IPS-11a (cell line): ENCODE measurements around the gene SWSAP1.

ENCODE experiments used
- H3K4me3 ChIP-seq: one replicate; pipeline ENCODE4 v1.5.1; 2013; ENCODE audit warnings: low read depth, low read length, control low read depth

Gene SWSAP1

DNA sequence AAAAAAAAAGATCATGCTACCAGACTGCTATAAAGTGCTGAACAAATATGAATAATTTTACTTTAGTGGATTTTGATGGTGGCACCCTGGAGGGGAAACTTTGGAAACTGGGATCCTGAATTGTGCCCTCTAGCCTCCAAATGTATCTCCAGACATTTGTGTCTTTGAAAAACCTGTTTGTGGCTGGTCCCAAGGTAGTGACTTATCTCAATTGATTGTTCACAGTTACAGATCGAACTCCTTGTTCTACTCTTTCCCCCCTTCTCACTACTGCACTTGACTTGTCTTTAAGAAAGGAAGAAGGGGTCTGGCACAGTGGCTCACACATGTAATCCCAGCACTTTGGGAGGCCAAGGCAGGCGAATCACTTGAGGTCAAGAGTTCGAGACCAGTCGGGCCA, 34.1 kb downstream of the SWSAP1 start:
- no peak overlapping the region for H3K4me3 ChIP-seq

DNA sequence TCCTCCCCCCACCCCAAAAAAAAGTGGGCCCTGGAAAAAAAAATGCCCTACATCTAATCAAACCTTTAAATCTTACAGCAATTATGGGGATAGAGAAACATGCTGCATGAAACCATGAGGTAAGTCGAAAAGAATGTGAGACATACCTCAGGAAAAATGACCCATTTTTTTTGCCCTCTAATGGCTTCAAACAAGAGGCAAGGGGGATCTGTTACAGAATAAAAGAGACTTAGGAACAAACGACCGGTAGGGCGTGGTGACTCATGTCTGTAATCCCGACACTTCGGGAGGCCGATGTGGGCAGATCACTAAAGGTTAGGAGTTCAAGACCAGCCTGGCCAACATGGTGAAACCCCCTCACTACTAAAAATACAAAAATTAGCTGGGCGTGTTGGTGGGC, 36.2 kb downstream of the SWSAP1 start:
- no peak overlapping the region for H3K4me3 ChIP-seq

DNA sequence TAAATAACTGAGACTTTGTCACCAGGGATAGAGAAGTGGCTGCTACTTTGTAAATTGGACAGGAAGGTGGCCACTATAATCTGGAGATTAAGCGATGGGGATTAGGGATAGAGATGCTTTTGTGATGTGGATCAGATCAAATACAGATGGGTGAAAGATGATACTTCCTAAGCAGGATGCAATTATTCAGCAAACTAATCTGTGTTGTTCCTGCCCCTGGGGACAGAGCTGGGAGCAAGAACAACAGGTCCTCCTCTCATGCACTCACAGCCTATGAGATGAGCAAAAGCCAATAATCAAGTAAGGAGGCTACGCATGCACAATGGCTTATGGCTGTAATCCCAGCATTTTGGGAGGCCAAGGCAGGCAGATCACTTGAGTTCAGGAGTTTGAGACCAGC, 40.1 kb downstream of the SWSAP1 start:
- no peak overlapping the region for H3K4me3 ChIP-seq

DNA sequence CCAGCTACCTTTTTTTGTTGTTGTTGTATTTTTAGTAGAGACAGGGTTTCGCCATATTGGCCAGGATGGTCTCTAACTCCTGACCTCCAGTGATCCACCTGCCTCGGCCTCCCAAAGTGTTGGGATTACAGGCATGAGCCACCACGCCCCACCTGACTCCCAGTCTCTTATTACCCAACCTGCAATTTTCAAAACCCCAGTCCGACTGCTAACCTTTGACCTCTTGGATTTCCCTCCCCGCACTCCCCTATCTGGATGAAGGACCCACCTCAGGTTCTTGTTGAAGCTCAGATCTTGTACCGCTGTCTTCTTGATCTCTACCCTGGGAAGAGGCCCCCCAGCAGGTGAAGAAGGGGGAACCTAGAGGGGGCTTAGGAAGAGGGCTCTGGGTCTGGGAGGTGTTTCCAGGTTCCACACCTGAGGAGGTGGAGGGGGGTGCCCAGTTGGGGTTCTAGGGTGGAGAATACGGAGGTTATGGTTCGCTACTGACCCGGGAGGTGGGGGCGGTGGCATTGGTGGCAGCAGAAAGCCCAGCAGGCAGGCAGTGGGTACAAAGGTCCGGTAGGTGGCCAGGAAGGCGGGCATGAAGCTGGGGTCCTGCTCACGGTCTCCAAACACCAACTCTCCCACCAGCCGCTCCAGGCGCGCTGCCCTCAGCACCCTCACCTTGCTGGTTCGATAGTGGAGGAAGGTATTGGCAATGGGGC, 42.0 kb downstream of the SWSAP1 start:
- no peak overlapping the region for H3K4me3 ChIP-seq

DNA sequence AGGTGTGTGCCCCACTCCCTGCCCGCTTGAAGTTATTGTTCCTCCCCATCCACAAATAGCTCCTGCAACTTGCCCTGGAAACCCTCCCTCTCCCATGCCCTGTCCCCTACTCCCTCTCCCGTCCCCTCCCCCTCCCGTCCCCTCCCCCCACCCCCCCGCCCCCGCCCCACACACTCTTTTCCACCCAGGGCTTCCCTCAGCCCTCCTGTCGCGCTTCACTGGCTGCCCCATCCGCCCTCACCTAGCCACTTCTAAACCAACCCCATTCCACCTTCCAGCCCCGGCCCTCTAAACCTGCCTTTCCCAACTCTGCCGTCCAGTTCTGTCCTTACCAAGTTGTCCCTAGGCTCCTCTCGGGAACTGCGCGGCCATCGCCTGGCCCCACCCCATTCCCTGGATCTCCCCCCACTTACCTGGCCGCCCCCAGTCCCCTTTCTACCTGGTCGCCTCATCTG, 43.7 kb downstream of the SWSAP1 start:
- H3K4me3 ChIP-seq = peak overlapping the region; percentile 44

DNA sequence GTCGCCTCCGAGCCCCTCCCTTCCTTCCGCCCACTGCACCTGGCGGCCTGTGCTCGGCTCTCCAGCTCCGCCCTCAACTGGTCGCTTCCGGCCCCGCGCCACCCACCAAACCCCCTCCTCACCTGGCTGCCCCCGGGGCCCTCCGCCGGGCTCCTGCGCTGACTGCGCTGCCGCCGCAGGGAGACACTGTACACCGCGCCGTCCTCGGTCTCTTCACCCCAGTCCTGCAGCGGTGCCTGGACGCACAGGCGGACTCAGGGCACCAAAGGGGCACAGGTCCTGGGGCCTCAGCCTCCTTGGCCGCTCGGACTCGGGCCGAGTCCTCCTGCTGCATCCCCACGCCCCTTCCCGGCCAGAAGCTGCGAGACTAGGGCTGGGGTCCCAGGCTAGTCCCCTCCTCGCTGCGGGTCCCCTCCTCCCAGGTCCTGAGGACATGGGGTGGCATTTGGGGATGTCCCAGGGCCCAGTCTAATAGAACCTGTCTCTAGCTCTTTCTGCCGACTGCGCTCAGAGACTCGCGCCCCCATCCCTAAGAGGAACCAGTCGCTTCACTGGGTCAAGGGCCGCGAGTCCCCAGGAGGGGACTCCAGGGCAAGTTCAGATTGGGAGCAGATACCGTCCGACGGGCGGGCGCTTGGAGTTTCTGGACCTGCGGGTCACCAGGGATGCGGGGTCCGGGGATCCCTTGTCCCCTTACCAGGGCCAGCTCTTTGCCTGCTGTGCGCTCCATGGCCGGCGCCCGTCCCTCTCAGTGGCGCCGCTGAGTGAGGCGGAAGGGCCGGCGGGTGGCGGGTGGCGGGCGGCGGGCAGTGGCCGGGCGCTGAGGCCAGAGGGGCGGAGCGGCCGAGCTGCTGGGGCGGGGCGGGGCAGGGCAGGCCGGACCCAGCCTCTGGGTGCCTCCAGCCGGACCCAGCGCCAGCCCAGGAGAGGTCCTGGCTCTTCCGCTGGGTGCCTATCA, 44.4 kb downstream of the SWSAP1 start, which contains the start of gene RGL3:
RGL3 (minus strand) TSS at position 766 of the 958 bp plus-strand sequence; CDS start at position 730, 36 bp downstream.
- peak within 1 kb of the TSS; percentile 44 for H3K4me3 ChIP-seq

DNA sequence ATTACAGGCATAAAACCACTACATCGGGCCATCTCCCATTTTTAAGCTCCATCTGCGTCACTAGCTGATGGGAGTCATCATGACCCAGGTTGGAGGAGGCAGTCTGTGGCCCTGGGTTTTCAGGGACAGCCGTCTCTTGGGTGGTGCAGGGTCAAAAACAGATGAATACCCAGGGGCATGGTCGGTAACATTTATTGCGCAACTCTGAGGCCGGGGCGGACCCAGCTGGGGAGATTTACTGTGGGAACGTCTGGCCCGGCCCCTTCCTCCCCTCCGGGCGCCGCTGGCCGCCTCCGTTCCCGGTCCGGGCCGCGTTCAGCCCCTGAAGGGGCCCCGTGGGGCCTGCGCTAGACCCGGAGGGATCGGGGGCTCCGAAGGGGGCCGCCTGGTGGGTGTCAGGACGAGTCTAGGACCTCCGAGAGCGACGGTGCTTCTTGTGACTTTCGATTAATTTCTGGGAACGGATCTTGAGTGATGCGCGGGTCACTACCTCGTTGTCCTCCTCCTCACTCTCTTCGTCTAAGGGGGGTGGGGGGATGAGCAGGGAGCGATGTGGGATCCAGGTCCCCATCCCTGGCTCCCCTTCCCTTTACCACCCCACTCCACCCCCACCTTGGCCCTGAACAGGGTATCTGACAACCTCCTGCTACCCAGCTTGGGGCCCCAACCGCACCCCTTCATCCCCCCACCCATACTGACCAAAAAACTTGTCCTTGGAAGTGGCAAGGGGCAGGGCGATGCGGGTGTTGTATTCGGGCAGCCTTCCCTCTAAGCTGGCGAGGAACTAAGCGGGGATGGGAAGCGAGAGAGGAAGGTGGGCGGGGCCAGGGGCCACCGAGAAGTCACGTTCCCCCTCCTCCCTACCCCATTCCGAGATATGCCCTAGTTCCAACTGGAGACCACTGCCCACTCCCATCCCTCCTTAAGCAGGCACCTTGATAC, 46.2 kb downstream of the SWSAP1 start:
- H3K4me3 ChIP-seq = peak overlapping the region; percentile 35

DNA sequence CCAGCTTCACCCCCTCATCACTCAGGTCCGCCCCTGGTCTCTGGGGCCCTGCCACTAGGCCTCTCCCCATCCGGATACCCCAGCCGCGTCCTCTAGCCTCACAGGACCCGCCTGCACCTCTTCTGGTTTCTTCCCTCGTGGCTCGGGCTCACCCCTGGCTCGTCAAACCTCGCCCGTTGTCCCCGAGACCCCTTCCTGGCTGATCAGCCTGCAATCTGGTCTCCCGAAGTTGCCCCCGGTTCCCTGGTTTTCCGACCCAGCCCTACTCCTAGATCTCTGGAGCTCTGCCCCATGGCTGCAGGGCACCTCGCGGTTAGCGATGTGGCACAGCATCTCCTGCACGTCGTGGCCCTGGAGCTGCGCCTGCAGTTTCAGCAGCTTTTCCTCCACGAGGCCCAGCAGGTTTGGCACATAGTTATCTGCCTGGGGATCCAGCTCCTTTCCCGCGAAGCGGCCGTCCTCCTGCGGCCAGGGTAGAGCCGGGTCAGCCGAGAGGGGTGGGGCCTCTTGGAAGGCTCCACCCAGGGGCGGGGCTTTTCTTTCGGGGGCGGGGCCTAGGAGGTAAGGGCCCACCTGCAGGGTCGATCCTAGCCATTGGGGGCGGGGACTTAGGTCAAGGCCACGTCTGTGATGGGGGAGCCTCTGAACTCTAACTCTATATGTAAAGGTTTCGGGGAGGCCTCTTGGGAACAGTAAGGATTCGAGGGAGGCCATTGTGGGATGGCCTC, 47.1 kb downstream of the SWSAP1 start:
- peak overlapping the region; percentile 35 for H3K4me3 ChIP-seq

DNA sequence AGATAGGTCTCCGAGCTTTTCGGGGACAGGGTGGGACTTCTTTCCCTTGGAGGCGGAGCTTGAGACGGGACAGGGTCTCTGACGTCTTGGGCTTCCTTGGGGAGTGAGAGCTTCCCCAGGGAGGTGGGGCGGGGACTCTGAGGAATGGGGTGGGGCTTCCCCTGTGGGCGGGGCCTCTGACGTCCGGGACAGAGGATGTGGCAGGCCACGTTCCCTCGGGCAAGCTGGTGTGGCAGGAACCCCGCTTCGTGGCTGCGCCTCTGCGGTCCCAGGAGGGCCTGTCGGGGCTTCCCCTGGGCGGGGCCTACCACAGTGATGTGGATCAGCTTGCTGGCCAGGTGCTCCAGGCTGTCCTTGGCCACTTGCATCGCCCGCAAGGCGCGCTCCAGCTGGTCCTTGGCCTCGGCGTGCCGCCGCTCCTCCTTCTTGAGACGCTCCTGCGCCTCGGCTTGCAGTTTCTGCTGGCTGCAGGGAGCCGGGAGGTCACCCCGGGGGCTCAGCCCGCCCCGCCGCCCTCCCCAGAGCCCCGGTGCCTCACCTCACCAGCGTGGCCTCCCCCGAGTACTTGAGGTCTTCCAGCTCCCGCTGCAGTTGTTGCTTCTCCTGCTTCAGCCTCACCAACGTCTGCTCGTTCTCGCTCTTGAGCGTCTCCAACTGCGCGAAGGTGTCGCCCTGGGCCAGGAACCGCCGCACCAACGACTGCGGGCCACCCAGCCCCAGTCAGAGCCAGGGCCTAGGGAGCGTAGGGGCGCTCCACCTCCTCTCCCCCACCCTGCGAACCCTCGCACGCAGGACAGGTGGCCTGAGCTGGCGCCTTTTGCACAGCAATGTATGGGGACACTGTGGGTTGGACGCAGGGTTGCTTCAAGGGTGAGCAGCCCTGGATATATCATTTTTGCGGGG, 47.9 kb downstream of the SWSAP1 start:
- H3K4me3 ChIP-seq = peak overlapping the region; percentile 31

DNA sequence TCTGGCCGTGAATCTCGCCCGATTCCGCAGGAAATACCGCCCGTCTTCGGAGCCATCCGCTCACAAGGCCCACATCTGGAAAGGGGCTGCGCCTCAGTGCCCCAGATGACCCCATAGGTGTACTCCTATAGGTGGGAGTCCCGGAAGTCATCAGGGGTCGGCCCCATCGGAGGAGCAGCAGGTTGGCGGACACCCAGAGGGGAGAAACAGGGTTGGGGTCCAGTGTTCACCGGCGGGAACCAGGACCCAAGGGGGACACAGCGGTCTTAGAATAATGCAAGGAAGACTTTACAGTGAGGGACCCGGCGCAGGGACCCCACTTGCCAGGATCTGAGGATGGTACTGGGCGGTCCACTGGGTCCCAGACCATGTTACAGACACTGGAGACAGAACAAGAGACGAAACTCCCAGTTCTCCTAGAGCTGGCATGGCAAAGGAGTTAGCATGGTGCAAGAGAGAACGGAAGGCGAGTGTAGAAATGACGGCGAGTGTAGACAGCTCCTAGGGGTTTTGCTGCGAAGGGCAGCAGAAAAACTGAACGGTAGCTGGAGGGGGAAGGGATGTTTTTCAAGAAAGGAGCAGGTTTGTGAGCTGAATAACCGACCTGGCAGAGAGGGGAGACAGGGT, 48.8 kb downstream of the SWSAP1 start:
- no peak overlapping the region for H3K4me3 ChIP-seq

DNA sequence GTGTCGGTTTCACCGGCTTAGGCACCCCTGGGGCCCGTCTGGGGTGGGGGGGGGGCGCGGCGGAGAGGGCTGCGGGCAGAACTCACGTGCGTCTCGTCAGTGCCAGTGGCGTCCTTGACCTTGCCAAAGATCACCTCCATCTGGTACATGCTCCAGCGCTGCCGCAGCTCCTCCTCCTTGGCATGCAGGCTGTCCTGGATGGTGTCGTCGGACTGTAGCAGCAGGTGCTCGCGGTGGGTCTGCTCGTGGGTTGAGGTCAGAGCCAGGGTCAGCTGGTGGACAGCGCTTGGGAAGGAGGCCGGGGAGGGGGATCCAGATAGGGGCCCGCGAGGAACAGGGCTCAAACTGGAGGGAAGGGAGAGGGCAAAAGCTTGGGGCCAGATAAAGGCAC, 49.3 kb downstream of the SWSAP1 start:
- H3K4me3 ChIP-seq = no peak overlapping the region
